Hippocampal formation (tissue), 2 donors: Measurements from ENCODE around the gene PSMA7.

Experiments
- DNase-seq, 2 donors: peaks; one replicate each; lab custom pipeline; 2025; lab: John Stamatoyannopoulos, UW

PSMA7 gene

DNA sequence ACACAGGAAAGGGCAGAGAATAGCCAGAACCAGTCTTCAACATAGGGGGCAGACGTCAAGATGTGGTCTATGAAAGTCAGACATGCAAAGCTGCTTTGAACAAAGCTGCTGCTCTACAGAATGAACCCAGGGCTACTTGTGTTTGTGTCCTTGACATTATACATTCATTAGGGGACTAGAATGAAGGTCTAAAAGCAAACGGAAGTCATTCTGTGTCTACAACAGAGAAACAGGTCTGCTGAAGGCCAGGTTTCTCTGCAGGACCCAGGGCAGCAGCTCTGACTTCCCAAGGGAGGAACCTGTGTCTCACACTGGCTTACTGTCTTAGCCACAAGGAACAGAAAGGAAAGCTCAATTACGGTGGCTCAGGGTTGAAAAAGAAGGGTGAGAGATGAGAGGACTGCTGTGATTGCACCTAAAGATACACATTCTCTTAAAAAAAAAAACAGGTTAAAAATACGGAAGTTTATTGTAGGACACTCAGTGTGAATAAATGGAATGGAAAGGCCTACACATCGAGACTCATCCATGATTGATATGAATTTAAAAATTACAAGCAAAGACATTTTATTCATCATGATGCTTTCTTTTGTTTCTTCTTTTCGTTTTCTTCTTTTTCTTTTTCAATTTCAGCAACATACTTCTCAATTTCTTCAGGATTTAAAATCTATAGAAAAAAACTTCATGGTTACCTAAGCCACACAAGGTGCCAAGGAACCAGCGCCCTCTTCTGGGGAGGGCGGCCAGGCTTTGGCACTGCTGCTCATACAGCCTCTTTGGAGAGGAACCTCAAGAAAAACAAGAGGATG is 6.7 kb downstream of the PSMA7 start:
- peak in 1 of 2 donors; percentile 27 for DNase-seq

DNA sequence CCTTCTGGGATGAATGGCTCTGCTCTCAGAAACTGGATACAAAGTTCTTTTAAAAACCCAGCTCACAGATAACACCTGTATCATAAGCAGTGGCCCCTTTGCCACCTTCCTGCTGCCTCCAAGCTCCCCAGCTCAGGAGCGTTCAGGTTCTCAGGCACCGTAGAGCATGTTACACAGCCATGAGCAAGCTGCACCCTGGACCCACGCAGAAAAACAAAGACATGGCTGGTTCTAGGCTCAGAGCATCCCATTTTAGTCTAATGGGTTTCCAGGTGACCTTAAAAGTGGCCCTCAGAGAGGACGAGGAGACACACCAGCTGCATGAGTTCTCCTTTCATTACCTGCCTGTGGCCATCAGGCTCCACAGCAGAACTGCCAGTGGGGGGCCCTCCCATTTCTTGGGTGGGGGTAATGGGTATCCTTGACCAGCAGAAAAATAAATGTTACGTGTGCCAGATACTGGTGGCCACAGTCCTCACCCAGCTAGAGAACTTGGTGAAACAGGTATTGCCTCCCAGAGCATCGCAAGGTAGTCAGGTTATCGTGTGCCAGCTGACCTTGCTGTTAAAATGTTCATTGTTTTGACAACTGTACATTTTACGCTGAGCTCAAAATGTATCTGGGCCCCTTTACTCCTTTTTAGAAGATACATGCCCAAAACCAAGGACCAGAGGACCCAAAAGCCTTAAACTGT is 7.5 kb downstream of the PSMA7 start:
- DNase-seq = no peak

DNA sequence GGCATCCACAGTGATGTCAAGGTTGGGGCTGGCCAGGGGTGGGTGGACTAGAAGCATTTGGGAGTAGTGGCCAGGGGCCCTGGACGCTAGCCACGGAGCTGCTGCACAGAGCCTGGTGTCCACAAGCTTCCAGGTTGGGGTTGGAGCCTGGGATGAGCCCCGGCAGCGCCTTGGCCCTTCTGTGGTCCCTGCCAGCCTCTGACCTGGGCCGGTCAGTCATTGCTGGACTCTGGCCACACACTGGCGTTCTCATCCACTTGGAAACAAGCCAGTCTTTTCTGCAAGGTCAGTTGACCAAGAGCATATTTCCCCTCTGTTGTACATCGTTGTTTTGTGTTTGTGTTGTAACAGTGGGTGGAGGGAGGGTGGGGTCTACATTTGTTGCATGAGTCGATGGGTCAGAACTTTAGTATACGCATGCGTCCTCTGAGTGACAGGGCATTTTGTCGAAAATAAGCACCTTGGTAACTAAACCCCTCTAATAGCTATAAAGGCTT is 8.4 kb downstream of the PSMA7 start:
- no peak for DNase-seq

DNA sequence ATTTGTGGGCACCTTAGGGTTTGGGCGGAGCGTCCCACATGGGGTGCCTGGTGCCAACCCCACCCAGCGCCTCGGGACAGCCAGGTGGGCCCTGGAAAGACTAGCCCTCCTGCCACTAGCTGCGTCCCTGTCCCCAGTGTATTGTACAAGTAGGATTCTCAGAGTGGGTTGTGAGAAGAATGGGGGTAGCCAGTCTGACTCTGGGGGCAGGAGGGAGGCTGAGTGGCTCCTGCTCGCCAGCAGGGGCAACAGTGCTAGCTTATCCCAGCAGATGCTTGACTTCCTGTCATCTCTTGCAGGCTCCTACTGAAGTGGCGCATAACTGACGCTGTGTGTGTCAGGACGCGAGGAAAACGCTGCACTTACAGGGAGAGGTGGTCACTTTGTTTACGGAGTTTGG is 9.3 kb downstream of the PSMA7 start:
- DNase-seq = no peak

DNA sequence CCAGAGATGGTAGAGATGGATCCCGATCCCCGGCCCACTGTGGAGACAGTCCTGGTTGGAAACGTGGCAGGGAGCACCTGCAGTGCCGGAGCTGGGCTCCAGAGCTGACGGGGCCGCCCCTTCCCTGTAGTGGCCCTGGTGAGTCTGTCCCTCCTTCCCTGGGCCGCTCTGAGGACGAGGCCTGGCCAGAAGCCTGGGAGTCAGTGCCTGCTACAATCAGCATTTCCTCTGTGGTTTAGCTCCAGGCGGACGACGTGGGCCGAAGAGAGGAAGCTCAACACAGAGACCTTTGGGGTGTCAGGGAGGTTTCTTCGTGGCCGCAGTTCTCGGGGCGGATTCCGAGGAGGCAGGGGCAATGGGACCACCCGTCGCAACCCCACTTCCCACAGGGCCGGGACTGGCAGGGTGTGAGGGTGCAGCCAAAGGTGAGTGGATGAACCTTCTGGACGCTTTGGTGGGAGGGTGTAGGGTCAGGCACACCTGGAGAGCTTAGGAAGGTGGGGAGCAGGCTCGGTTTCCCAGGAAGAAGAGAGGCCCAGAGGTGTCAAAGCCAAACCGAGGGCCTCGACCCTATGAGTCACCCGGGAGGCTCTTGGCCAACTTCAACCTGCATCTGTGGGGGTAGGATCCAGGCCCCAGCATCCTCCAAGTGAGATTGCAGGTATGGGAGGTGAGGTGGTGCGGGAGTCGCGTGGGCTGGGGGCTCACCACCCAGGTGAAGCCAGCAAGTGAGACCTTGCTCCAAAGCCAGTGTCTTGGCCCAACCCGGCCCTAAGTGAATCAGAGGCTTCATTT is 9.9 kb downstream of the PSMA7 start:
- peak in 1 of 2 donors; percentile 14 for DNase-seq

DNA sequence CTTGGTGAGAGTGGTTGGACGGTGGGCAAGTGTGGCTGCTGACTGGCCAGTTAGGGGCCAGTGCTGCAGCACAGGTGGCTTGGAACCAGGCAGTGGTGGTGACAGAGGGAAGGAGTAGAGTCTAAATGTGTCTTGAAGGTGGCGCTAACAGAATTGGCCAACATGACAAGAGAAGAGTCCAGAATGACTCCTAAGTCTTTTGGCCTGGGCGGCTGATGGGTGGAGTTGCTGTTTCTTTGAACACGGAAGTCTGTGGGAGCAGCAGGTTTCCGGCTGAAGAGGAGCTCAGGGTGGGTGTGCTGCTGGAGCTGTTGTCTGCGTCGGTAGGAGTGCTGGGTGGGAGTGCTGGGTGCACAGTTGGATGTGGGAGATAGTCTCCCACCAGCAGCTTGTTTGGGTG is 10.8 kb downstream of the PSMA7 start:
- no peak for DNase-seq

DNA sequence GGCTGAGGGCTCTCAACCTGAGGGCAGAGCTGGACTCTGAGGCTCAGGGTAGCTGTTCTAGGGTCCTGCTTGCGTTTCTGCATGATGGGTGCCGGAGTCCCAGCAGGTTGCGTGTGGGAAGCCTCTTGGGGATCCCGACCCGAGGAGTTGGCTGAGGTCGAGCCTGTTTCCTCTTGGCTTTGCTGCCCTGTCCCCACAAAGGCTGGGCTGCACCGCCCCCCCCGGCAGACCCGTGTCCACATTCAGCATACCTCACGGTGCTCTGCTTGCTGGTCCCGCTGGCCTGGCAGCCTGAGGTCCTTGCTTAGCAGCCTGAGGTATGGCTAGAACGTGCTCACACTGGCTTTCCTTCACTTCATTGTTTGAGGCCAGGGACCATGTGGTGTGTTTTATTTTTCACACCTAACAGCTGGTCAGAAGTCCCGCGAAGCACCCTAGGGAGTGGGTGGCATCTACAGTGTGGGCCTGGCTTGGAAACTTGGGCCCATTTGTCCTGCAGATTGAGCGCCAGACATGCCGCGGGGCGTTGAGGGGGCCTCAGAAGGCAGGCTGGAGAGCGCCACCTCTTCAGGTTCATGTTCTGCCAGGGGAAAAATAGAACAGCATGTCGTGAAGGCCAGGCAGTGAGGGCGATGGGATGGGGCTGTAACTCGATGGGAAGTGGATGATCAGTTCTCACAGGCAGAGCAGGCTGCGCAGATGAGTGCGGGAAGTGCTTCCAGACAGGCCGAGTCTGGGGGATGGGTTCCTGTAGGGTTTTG is 11.5 kb downstream of the PSMA7 start:
- no peak for DNase-seq

DNA sequence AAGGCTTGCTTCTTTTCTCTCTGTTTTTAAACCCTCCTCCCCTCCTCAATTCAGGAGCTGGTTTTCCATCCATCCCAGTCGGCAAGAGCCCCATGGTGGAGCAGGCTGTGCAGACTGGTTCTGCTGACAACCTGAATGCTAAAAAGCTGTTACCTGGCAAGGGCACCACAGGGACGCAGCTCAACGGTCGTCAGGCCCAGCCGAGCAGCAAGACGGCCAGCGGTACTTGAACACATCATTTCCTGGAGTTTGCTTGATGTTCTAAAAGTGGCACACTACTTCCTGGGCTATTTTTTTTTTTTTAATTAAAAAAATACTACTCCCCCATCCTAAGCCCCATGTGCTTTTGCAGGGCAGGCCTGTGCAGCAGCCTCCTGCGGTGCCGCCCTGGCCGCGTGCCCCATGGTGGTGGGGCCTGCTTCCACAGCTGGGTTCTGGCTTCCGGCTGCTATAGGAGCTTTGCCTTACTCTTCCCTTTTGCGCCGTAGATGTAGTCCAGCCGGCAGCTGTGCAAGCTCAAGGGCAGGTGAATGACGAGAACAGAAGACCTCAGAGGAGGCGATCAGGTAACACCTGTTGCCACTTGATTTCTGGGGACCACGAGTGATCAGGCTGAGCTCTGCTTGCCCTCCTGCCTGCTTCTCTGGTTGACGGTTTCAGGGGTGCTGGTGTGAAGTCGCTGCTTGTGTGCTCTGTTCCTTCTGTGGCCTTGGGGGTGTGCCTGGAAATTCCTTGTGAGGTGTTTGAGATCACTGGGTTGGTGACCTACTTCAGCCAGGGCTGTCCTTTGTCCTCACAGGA is 13.3 kb downstream of the PSMA7 start:
- no peak for DNase-seq

DNA sequence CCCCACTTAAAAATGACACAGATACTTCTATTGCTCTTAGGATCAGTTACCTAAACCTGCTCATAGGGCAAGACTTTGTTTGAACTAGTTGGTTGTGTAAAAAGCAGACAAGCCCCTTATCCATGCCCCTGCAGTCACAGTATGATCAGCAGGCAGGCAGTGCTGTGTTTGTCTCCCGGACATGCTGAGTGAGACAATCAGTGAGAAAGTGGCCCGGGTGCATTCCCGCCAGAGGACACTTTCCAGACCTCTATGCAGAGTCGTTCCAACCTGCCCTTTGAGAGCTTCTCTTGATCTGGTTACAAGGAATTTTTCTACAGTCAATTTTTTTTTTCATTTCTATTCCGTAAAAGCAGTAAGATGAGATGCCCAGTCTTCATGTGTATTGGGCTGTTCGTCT is 14.7 kb downstream of the PSMA7 start:
- DNase-seq = no peak

DNA sequence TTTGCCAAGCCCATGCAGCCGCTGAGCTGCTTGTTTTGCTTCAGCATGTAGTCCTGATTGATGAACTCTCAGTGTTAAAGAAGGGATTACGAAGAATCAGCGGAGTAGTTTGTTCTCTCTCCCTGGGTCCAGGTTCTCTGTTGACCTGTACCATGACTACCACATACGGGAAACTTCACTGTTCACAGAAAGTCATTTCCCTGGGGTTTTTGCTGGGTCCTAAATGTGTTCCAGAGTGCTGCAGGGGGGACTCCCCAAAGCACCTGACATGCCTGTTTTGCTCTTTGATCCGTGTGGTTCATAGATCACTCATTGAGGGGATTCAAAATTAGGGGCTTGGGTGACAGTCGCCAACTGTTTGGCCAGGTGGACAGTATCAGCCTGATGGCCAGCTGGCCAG is 15.4 kb downstream of the PSMA7 start:
- DNase-seq = no peak

DNA sequence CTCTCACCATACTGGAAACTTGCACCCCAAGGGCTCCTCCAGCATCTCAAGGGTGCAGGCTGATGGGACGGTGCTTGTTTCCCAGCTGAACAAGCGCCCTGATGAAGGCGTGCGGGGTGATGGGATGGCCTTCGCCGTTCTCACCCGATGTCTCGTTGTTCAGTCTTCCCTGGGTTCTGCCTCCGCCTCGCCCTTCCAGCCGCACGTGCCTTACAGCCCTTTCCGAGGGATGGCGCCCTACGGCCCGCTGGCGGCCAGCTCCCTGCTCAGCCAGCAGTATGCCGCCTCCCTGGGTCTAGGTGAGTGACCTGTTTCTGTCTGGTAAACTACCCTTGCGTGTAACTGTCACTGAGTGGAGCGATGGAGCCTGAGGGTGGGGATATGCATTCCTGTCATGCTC is 17.1 kb downstream of the PSMA7 start:
- DNase-seq = no peak

DNA sequence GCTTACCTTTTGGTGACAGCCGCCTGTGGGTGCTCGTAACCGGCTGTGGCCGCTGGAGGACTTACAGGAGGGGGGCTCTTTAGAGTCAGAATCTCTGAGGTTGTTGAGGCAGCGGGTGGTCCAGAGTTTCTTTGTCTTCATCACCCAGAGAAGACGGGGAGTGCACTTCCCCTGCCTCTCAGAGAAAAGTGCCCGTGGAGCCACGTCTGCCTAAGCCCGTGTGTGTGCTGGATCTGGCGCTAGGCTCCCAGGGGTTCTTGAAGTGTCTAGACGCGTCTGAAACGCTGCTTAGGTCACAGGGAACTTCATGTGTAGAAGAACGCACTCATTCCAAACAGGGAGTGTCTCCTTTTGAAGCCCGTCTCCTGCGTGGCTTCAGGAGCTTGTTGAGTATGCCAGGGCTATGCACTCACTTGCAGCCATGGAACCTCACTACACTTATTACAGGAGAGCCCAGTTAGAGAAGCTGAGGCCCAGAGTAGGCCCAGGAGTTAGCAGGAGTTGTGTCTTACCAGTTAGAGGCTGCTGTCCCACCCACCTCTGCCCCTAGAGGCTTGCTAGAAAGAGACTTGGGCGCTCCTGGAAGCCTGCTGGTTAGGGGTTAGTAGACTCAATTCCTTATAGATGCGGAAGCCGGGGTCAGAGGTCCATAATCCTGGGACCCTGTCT is 19.6 kb downstream of the PSMA7 start:
- no peak for DNase-seq

DNA sequence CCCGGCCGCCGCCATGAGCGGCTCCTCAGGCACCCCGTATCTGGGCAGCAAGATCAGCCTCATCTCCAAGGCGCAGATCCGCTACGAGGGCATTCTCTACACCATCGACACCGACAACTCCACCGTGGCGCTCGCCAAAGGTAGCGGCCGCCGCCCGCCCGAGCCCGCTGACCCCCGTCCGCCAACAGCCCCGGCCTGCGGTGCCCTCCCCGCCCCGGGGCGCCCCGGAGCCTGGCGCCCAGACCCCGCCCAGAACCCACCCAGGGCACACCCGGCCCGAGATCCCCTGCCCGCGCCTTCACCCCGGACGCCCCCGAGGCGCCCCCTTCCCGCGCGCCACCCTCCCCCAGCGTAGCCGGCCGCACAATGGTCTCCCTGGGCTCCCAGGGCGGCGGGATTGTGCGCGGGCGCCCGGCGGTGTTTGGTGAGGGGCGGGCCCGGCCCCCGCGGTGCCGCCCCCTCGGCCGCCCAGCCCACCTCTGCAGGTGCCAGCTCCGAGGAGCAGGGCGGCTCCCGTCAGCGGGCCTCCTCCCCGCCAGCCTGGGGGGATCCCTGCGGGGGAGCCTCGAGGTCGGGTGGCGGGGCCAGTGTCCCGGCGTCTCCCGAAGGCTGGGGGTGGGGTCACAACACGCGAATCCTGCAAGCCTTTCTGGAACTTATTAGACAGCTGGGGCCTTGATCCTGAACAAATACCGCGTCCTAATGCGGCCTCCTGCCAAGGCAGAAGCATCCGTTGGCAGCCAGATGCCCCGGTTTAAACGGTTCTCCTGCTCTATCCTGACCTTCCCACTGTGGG is 20.3 kb downstream of the PSMA7 start:
- DNase-seq = no peak

DNA sequence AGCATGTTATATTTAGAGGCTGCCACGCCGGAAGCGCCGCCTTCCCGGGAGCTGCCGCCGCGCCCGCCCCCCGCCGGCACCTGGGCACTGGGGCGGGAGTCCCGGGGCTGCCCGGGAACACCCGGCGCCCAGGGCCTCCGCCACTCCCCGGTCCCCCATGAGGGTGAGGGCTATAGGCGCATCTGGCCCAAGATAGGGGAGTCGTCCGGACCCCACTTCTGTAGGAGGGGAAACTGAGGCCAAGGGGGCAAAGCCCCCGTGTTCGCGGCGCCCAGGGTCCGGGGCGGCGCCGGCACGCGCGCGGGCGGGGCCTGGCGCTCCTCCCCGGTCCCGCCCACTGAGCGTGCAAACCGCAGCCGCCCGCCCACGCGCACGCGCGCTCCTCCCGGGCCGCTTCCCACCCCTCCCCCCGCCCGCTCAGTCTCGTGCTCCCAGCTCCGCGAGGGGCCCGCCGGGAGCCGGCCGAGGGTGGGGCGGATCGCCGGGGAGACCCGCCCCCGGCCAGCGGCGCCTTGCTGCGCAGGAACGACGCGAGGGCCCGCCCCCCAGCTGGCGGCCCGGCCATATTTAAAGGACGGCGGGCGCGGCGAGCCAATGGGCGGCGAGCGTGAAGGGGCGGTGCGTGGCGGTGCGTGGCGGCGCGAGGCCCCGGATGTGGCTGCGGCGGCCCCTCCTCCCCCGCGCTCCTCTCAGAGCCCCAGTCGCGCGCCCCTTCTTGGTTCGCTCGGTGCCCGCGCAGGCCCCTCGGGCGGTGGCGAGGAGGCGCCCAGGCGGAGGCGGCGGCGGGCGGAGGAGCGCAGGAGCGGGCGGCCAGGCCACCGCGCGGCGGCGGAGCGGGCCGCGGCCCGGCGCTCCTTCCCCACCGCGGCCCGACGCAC is 21.2 kb downstream of the PSMA7 start, which contains the start of gene LSM14B:
Gene LSM14B (plus strand): TSS at position 700 of the 878 bp plus-strand sequence. CDS start 192 bp downstream, outside the sequence.
- DNase-seq = peak; percentile 91 to 95

DNA sequence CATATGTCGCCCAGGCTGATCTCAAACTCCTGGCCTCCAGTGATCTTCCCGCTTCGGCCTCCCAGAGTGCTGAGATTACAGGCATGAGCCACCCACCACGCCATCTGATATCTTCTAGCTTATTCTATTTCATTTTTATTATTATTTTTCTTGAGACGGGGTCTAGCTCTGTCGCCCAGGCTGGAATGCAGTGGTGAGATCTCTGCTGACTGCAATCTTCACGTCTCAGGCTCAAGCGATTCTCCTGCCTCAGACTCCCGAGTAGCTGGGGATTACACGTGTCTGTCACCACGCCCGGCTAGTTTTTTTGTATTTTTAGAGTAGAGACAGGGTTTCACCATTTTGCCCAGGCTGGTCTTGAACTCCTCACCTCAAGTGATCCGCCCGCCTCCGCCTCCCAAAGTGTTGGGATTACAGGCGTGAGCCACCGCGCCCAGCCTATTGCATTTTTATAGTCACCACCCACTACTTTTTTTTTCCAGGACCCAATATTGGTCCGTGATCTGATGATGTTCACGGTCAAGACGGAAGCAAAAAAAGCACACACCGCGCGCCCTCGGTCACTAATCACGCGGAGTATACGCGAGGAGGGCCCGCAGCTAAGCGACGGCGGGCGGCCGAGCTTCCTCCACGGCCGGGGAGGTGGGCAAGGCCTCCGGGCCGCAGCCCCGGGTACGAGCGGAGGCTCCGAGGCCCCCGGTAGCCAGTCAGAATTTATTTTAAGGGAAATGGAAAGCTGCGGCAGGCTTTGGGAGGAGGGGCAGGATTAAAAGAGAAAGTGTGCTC is 22.0 kb downstream of the PSMA7 start:
- peak in 1 of 2 donors; percentile 65 for DNase-seq

DNA sequence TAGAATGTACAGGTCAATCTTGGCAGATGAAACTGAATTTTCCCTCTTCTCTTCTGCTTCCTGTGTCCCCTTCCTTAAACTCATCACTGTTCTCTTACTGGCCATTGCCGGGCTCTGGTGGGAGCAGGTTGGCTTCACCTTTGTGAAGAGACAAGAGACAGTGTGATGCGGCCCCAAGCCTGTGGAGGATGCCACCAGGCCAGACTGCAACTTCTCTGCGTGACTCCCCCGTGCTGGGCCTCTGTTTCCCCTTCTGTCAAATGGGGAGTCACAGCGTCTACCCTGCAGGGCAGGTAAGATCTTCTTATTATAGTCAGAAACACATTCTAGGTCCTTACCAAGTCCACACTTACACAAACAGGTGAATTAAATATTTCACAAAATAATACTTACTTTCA is 22.8 kb downstream of the PSMA7 start:
- no peak for DNase-seq

DNA sequence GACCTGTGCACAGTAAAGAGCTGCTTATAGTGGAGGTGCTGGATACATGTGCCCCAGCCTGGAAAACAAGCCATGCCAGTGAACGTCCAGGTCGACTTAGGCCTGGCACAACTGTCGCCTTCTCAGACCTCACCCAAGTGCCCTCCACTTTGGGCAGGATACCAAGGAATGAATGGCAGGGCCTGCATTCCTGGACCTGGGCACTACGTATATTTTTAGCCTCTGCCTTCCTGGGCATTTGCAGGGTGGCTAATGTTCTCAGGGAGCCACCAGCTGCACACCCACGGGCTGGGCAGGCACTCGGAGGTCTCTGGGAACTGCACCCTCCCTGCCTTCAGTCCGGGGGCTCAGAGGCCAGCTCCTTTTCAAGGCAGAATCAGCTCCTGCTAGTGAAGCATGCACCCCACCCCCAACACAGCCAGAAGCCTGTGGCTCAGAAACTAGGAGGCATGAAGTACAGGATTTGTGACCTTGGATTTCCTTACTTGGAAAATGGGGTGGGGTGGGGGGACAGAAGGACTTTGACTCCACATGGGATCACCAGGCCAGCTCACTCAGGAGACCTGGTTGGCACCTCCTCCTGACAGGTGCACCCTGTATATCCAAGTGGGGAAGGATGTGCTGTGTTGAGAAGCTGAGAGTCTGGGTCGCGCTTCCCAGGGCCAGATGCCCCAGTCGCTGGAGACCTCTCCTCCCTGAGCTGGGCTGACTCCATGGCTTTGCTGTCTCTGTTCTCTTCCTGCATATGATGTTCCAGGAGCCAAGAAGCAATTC is 23.4 kb downstream of the PSMA7 start:
- DNase-seq = no peak
